Mesothelial cell of epicardium (in vitro differentiated cells): ENCODE measurements around the gene FCRLA. TPM values are rescaled to one million over a fixed set of nuclear protein-coding genes. Genes with fewer than 3 reads are reported as not detected.
"Not testable (repeated sequence)": the region's sequence is repeated elsewhere in the genome, so short reads cannot be mapped to it uniquely, and the experiment has no call there.

Experiments
- DNase-seq, 2 experiments: peaks; one replicate each; pipeline ENCODE4 v3.0.0; 2021; ENCODE audit warnings: low spot score in 2 of 2; ENCODE audit not compliant: unreplicated experiment in 2 of 2
- H3K27ac Mint-ChIP-seq: 2 replicates; pipeline ENCODE4 v1.8.0; 2021; ENCODE audit warnings: mixed read lengths
- H3K27me3 Mint-ChIP-seq: 2 replicates; pipeline ENCODE4 v1.8.0; 2021; ENCODE audit warnings: low read depth, mixed read lengths
- H3K36me3 Mint-ChIP-seq: 2 replicates; pipeline ENCODE4 v1.8.0; 2021; ENCODE audit warnings: mixed read lengths
- H3K4me1 Mint-ChIP-seq: 2 replicates; pipeline ENCODE4 v1.8.0; 2021; ENCODE audit warnings: mixed read lengths
- H3K4me3 Mint-ChIP-seq: 2 replicates; pipeline ENCODE4 v1.8.0; 2021; ENCODE audit warnings: mild to moderate bottlenecking, moderate library complexity, mixed read lengths
- H3K9me3 Mint-ChIP-seq: 2 replicates; pipeline ENCODE4 v1.8.0; 2021; ENCODE audit warnings: mixed read lengths
- CTCF ChIP-seq: fragments of 200-600 bp; sonication (generic); IDR thresholded peaks from one replicate; pipeline ENCODE4 v1.5.0; 2021; ENCODE audit warnings: antibody characterized with exemption; ENCODE audit not compliant: unreplicated experiment
- total RNA-seq: library from RNA; stranded (reverse); gene quantifications from 3 replicates; pipeline ENCODE4 v1.2.1, GENCODE V29; 2021

Gene FCRLA
- not detected in 3 replicates for total RNA-seq

GRCh38 chr1:161706482-161707347 lies at the start of gene FCRLA:
Gene FCRLA, plus strand, starts transcription at chr1:161707229. Its CDS starts 36 bp downstream, at chr1:161707265.
- H3K4me1 Mint-ChIP-seq, result no peaks in the 10 kb centered on the region
- peaks cover 35% of the 10 kb centered on the region for H3K27me3 Mint-ChIP-seq
- no peaks in the 10 kb centered on the region for H3K36me3 Mint-ChIP-seq
- no peak for TF ChIP-seq CTCF
- H3K9me3 Mint-ChIP-seq, result no peaks in the 10 kb centered on the region
- DNase-seq, result no peak
- H3K27ac Mint-ChIP-seq, result no peak within 1 kb of the TSS
- no peak within 1 kb of the TSS for H3K4me3 Mint-ChIP-seq

- H3K9me3 Mint-ChIP-seq, H3K36me3 Mint-ChIP-seq, DNase-seq, H3K4me3 Mint-ChIP-seq, H3K27ac Mint-ChIP-seq, H3K4me1 Mint-ChIP-seq: not testable (repeated sequence)
- H3K27me3 Mint-ChIP-seq, result peaks cover 14% of the 10 kb centered on the region
Measured at GRCh38 chr1:161658524-161658923, 48.5 kb upstream of the FCRLA start.

DNA sequence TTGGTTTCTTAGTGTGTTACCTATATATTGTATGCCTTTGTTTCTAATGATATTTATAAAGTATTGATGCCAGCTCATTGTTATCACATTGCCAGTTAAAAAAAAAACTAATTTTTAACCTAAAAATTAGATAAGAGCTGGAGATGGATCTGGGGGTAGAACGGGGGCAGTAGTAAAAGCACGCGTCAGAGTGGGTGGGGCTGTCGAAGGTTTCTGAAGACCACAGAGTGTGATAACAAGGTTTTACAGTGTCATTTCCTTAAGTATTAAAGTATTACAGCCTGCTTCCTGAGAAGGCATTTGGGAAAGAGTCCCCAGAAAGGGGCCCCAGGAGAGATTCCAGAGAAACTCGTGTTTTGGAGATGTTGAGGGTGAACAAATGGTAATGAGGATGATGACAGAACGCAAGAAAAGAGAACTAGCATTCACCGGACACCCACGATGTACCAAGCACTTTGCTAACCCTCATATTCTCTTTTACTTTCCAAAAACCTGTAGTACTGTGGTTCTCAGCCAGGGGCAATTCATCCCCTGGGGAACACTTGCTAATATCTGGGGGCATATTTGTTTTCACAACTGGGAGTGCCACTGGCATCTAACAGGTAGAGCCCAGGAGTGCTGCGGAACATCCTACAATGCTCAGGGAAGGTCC lies 45.2 kb upstream of the FCRLA start:
- H3K4me1 Mint-ChIP-seq, DNase-seq, H3K4me3 Mint-ChIP-seq, H3K9me3 Mint-ChIP-seq, H3K27ac Mint-ChIP-seq, H3K27me3 Mint-ChIP-seq, H3K36me3 Mint-ChIP-seq: not testable (repeated sequence)

- not testable (repeated sequence) for H3K27ac Mint-ChIP-seq, H3K4me3 Mint-ChIP-seq
Measured at GRCh38 chr1:161662684-161663339, 44.2 kb upstream of the FCRLA start, which contains the start of gene FCGR2B. Gene FCGR2B, plus strand, starts transcription at chr1:161663143. Its CDS starts 99 bp downstream, at chr1:161663242.

DNA sequence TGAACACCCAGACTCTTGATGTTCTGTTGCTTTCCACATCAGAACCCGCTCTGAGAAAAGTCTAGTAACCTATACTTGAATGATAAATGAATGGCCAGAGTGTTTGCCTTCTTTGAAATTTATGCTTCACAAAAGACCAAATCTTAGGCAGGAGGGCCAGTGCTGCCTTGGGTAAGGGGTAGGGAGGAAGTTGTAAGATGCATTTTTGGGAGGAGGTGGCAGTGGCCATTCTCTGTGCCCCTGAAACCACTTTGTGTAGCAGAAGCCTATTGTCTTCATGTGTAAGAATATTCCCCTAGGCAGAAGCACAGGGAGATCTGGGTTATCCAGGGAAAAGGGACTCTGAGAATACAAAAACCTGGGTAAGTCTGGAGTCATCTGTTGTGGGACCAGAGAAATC lies 43.5 kb upstream of the FCRLA start:
- H3K4me1 Mint-ChIP-seq, H3K4me3 Mint-ChIP-seq, DNase-seq, H3K27ac Mint-ChIP-seq, H3K36me3 Mint-ChIP-seq, H3K27me3 Mint-ChIP-seq, H3K9me3 Mint-ChIP-seq: not testable (repeated sequence)

More at GRCh38 chr1:161662684-161663339, 44.2 kb upstream of the FCRLA start, which contains the start of gene FCGR2B:
- not testable (repeated sequence) for H3K36me3 Mint-ChIP-seq, H3K4me1 Mint-ChIP-seq, H3K27me3 Mint-ChIP-seq, DNase-seq, H3K9me3 Mint-ChIP-seq

GRCh38 chr1:161664689-161665088 lies 42.3 kb upstream of the FCRLA start:
- H3K9me3 Mint-ChIP-seq, H3K27ac Mint-ChIP-seq, H3K36me3 Mint-ChIP-seq, DNase-seq, H3K27me3 Mint-ChIP-seq, H3K4me3 Mint-ChIP-seq, H3K4me1 Mint-ChIP-seq: not testable (repeated sequence)

DNA sequence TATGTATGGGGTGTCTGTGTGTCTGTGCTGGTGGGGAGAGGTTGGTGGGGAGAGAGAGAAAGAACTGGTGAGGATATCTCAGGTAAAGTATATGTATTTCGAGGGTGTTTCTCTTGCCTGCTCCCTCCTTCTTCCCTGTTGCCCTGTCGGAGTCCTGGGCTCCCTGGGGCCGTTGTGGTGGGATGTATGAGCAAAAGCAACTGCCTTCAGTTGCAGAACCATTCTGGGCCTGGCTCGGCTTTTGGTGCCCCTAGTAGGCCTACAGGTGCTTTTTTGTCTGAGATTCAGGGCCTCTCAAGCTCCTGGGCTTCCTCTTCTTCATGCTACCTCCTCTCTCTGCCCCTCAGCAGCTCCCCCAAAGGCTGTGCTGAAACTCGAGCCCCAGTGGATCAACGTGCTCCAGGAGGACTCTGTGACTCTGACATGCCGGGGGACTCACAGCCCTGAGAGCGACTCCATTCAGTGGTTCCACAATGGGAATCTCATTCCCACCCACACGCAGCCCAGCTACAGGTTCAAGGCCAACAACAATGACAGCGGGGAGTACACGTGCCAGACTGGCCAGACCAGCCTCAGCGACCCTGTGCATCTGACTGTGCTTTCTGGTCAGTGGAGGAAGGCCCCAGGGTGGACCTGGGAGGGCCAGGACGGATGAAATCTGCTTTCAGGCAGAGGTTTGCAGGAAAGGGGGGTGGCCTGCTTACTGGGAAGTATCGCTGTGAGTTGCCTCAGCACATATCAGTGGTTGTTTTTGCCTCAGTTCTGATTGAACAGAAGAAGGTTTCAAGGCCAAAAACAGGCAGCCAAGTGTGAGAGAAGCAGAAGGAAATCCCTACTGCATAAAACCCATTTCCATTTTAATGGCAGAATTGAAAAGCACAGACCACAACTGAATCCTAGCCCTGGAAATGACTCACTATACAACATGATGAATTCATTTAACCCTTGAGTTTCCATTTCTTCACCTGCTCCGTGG lies 35.7 kb upstream of the FCRLA start:
- not testable (repeated sequence) for H3K27me3 Mint-ChIP-seq, DNase-seq, H3K4me3 Mint-ChIP-seq, H3K9me3 Mint-ChIP-seq, H3K27ac Mint-ChIP-seq, H3K36me3 Mint-ChIP-seq, H3K4me1 Mint-ChIP-seq

- H3K27ac Mint-ChIP-seq, H3K27me3 Mint-ChIP-seq, H3K36me3 Mint-ChIP-seq, DNase-seq, H3K4me3 Mint-ChIP-seq, H3K4me1 Mint-ChIP-seq, H3K9me3 Mint-ChIP-seq: not testable (repeated sequence)
Measured at GRCh38 chr1:161673437-161673836, 33.6 kb upstream of the FCRLA start.

DNA sequence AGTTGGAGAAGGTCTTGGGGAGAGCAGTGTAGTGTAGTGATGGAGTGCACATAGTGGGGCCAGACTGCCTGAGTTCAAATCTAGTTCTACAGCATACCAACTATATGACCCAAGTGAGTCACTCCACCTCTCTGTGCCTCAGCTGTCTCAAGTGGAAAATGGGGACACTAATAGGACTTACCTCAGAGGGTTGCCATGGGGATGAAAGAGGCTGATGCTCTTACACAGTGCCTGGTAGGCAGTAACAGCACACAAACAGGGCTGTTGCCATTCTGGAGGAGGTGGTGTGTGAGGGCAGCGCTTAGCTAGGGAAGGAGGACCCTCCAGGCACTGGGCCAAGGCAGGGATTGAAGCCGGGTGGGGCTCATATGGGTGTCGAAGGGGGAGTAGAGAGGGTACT lies 32.6 kb upstream of the FCRLA start:
- not testable (repeated sequence) for DNase-seq, H3K4me1 Mint-ChIP-seq, H3K9me3 Mint-ChIP-seq, H3K27ac Mint-ChIP-seq, H3K27me3 Mint-ChIP-seq, H3K4me3 Mint-ChIP-seq, H3K36me3 Mint-ChIP-seq

DNA sequence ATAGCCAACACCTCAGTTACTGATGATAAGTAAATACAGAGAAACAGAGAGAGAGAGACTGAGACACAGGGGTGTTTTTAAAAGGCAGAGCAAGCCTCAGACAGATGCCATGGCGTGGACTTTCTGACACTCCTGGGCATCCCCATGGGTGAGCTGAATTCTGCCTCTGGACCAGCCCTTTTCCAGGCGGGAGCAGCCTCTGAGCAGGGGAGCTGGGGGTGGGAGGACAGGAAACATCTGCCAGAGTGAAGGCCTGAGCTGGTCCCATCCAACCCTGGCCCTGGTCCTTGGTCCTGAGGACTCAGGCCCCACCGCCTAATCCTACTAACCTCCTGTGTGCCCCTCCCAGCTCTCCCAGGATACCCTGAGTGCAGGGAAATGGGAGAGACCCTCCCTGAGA lies 32.1 kb upstream of the FCRLA start:
- H3K4me3 Mint-ChIP-seq, H3K36me3 Mint-ChIP-seq, H3K27ac Mint-ChIP-seq, H3K9me3 Mint-ChIP-seq, DNase-seq, H3K4me1 Mint-ChIP-seq, H3K27me3 Mint-ChIP-seq: not testable (repeated sequence)
